22Rv1 (cell line): Measurements from ENCODE around the gene DNAI2.

Source experiments
- CTCF ChIP-seq: fragments of 450-650 bp; IDR thresholded peaks from 2 replicates; pipeline ENCODE4 v1.5.1; 2017; ENCODE audit warnings: mild to moderate bottlenecking
- ZFX ChIP-seq: fragments of 450-650 bp; IDR thresholded peaks from 2 replicates; pipeline ENCODE4 v1.6.1; 2017; ENCODE audit warnings: antibody characterized with exemption, borderline replicate concordance

- no peak for TF ChIP-seq CTCF
- TF ChIP-seq ZFX, result no peak
Measured at GRCh38 chr17:74231928-74232907, 41.8 kb upstream of the DNAI2 start.
